DMS153 (cell line): ENCODE data around the gene B3GNT3.
"Not testable (repeated sequence)": the region's sequence is repeated elsewhere in the genome, so short reads cannot be mapped to it uniquely, and the experiment has no call there.

Experiments
- DNase-seq: peaks from one replicate; lab custom pipeline; 2025; lab: John Stamatoyannopoulos, UW

B3GNT3 gene

GRCh38 chr19:17766543-17767131 lies 28.3 kb upstream of the B3GNT3 start:
- DNase-seq = peak; percentile 78

DNA sequence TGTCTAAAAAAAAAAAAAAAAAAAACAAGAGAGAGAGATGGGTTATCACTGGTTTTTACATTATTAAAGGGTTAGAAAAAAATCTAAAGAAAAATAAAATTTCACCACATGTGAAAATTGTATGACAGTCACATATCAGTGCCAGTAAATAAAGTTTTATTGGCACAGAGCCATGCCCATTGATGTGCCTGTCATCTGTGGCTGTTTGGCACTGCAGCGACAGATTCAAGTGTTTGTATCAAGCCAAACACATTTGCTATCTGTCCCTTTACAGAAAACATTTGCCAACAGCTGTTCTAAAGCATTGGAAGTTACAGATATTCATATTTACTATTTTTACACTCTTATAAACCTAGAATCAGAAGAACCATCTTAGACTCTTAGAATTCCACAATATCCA lies 27.4 kb upstream of the B3GNT3 start:
- no peak for DNase-seq

DNA sequence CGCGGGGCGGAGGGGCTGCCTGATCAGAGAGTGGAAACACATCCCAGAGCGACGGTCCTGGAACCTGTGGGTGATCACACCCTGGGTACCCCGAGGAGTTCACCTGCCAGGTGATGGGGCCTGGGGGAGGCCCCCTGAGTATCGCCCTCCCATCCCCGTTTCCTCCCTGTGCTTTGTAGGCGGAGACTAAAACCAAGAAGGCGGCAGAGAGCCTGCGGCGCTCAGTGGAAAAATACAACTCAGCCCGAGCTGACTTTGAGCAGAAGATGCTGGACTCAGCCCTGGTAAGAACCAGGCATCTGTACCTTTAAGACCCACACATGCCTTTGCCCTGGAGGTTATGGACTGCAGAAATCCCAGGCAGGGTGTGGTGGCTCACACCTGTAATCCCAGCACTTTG lies 24.3 kb upstream of the B3GNT3 start:
- DNase-seq = no peak

- no peak for DNase-seq
These were observed 22.8 kb upstream of the B3GNT3 start for GRCh38 chr19:17772172-17772571.

- DNase-seq = no peak
These were observed 19.6 kb upstream of the B3GNT3 start for GRCh38 chr19:17775245-17775927.

- no peak for DNase-seq
These were observed 18.7 kb upstream of the B3GNT3 start for GRCh38 chr19:17775991-17776803.

GRCh38 chr19:17777840-17778239 lies 17.1 kb upstream of the B3GNT3 start:
- not testable (repeated sequence) for DNase-seq

- peak; percentile 60 for DNase-seq
These were observed 16.5 kb upstream of the B3GNT3 start for GRCh38 chr19:17778251-17778967.

- peak; percentile 38 for DNase-seq
These were observed 15.7 kb upstream of the B3GNT3 start for GRCh38 chr19:17778968-17779929.

DNA sequence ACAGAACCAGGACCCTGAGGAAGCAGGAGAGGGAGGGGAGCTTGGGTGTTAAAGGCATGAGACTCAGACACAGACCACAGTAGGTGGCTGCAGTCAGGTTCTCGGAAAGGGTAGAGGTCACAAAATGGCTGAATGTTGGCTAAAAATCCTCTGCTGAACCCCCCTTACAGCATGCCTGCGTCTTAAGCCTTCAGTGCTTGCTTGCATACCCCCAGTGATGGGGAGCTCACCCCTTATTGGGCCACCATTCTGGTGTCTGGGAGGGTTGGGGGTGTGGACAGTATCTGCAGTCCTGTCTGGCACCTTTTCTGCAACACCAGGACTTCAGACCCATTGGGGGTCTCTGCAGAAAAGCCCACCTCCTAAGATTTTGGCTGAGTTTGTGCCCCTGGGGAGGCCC lies 14.2 kb upstream of the B3GNT3 start:
- DNase-seq = no peak

DNA sequence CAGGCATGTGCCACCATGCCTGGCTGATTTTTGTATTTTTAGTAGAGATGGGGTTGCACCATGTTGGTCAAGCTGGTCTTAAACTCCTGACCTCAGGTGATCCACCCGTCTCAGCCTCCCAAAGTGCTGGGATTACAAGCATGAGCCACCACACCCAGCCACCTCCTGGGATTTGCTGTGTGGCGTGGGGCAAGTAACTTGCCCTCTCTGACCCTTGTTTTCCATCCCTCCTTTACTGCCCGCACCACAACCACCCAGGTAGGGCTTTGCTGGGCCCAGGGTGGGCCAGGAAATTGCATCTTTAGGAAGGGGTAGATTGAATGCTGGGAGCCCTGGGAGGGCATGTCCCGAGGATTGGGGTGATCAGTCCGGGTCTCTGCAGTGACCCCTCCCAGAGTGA lies 11.2 kb upstream of the B3GNT3 start:
- DNase-seq = not testable (repeated sequence)

GRCh38 chr19:17784201-17785008 lies 10.5 kb upstream of the B3GNT3 start:
- DNase-seq = peak; percentile 58

- no peak for DNase-seq
These were observed 7.5 kb upstream of the B3GNT3 start for GRCh38 chr19:17787274-17787913.

DNA sequence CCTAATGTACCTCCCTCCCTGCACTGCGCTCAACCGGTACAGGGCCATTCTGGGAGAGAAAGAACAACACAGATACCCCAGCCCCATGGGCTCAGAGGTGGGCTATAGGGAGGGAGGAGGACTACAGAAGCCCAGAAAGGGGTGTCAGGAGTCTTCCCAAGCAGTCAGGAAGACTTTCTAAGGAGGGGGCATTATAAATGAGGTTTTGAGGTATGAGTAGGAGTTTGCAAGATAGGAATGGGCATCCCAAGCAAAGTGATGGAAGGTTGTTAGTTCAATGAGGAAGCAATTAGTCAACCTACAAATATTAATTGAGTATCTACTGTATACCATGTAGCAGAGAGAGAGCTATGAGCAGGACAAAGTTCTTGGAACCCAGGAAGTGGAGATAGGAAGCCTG lies 6.3 kb upstream of the B3GNT3 start:
- no peak for DNase-seq

DNA sequence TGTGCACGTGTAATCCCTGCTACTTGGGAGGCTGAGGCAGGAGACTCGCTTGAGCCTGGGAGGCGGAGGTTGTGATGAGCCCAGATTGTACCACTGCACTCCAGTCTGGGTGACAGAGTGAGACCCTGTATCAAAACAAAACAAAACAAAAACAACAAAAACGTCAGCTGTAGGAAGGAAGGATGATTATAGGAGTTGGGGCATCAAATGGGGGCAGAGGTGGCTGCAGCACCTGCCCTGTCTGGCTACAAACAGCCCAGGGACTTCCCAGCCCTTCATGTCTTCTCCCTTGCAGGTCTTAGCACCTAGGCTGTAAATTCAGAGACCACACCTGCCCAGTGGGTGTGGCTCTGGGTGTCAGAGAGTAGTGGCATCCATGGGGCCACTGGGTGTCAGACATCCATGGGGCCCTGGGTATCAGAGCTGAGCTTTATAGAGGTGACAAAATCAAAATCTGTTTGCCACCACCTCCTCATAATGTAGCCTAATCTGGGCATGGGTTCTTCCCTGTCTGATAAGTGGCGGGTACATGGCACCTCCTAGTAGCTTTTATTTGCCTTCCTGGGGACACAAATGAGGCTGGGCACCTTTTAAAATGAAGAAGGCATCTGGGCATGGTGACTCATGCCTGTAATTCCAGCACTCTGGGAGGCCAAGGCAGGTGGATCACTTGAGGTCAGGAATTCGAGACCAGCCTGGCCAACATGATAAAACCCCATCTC lies 4.7 kb upstream of the B3GNT3 start:
- DNase-seq = peak; percentile 9

DNA sequence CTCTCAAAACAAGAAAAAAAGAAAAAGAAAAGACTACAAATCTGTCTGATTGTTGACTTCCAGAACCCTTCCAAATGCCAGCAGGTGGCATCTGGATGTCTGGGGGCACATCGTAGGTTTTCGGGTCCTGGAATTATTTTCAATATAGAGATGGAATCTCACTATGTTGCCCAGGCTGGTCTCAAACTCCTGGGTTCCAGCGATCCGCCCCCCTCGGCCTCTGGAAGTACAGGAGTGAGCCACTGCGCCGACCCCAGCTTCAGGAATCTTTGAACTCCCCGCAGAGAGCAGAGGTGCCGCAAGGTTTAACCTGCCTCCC lies 567 bp upstream of the B3GNT3 start:
- no peak for DNase-seq

DNA sequence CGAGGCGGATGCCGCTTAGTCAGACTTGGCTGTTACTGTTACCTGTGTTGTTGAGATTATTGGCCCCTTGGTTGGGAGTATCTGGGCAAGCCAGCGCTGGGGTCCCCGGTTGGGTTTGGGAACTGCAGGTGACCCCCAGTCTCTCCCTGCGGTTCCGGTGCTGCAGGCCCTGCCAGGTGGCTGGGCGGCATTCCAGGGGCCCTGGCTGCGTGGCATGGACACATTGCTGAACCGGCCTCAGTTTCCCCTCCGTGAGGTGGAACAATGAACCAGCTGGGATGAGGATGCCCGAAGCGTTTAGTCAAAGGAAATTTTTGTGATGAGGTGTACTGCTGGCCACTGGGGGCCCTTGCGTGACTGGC lies 538 bp downstream of the B3GNT3 start:
- DNase-seq = no peak

DNA sequence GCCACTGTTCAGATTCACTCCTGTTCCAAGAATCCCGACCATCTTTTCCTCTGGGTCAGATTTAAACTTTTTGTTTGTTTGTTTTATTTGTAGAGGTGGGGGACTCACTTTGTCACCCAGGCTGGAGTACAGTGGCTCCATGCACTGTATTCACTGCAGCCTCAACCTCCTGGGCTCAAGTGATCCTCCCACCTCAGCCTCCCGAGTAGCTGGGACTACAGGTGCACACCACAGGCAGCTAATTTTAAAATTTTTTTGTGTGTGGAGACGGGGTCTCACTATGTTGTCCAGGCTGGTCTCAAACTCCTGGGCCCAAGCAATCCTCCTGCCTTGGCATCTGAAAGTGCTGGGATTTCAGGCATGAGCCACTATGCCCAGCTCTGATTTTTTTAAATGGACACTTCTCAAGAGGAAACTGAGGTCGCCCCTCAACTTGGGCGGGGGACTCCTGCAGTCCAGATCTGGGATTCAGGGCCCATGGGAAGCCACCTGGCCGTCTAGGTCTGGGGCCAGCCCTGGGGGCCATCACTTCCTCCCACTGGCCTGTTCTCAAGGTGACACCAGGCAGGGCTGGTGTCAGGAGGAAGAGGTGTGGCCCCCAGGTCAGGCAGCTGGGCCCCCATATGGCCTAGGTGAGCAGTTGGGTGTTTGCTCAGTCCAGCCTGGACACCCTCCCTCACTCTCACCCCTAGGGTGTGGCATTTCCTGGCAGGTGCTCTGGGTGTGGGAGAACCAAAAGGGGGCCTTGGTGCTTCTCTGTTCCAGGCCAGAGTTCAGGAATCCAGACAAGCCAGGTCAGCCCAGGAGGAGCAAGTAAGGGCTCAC lies 1.3 kb downstream of the B3GNT3 start:
- no peak for DNase-seq
